HG03469 (cell line): ENCODE results near the gene DAAM1.

Experiments
- ATAC-seq: cut with Tn5 transposase; IDR thresholded peaks from one replicate; pipeline ENCODE4 v1.9.1; 2021; ENCODE audit warnings: mild to moderate bottlenecking, moderate library complexity, moderate number of reproducible peaks; ENCODE audit not compliant: unreplicated experiment

DAAM1 gene

GRCh38 chr14:59188461-59189090, at the start of gene DAAM1:
Gene DAAM1 (plus strand): TSS chr14:59188667. CDS start chr14:59263478, 74,811 bp downstream.
- peak; percentile 88 for ATAC-seq

DNA sequence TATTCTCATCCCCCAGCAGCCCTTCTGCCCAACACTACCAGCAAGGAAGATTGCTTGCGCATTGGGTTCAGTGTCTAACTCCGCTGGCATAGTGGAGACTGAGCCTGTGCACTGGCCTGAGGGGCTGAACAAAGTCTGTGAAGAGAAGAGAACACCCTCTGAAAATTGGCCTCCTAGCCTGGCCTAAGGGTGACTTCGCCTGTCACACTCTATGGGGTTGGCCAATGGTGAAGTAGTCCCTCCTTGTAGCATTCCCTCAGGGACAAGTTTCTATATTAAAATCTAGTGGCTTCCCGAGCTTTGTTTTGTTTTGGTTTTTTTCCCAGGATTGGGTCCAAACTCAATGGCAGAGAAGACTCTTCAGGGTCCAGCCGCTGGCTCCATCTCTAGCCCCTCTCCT, 49.1 kb upstream of the DAAM1 start:
- no peak for ATAC-seq

- ATAC-seq, result no peak
These were observed 48.2 kb upstream of the DAAM1 start for GRCh38 chr14:59140106-59140843.

DNA sequence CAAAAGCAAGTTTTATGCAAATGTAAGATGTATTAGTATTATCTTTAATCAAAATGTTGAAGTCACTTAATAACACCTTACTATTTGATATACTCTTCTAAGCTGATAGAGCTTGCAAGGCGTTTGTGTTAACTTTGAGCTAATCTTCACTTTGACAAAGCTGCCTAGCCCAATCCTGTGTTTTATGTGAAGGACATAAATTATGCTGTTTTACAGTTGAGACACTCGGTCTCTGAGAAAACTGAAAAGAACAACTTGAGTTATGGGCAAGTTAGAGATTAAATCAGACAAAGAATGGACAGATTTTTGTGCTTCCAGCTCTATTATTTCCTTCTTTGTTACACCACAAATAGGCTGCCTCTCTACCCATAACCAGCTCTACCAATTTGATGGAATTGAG, 42.0 kb upstream of the DAAM1 start:
- ATAC-seq, result no peak

GRCh38 chr14:59147007-59147406, 41.5 kb upstream of the DAAM1 start:
- ATAC-seq, result no peak

DNA sequence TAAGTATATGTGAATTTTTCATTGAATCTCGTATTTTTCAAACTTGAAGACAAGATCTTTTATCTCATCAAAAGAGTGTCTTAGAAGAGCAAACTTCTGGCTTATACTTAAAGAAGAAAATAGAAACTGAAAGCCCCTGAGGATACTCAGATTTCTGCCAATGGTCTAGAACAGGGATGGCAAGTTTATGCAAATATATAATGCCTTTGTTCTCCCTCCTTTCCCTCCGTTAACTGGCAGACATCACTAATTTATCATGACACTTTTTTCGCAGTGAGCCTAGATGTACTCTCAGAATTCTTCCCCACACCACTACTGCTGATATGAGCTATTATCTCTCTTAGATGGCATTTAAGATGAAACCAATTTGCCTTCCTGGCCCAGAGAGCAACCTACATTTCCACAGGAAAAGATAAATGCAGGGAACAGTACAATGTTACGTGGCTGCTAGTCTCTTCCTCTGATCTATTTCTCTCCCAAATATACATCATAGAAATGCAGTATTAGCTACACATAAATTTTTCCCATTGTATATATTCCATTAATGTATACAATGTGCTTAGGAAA, 40.0 kb upstream of the DAAM1 start:
- no peak for ATAC-seq

DNA sequence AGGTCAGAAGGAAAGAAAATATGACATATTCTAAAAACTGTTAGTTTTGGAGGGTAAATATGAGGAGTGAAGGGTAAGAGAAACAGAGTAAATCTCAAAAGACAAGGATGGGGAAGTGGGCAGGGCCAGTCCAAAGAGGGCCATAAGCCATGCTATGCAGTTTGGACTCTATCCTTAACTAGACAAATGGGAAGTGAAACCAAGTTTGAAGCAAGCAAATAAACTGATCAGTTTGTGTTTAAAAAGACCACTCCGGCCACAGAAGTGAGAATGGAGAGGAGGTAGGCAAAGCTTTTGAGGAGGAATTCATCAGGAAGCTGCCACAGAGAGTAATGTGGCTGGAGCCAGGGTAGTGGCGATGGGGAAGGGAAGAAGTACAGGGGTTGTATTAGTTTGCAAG, 37.5 kb upstream of the DAAM1 start:
- ATAC-seq, result peak; percentile 66

- ATAC-seq, result no peak
These were observed 34.1 kb upstream of the DAAM1 start for GRCh38 chr14:59154373-59154772.

DNA sequence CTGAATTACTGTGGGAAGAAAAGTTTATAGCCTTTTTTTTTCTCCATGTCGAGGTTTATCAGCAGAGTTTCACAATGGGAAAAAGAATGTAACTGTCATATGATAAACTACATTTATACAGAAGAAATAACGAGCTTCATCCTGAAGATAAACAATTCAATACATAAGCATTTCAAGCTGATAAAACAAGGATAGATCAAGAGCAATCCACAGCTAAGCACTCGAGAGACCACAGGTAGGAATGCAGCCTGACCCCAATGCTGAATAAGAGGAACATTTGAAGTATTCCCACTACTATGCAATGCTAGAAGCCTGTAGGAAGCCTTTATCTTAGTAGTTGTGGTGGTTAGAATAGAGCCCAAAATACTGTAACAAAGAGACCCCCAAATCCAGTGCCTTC, 32.6 kb upstream of the DAAM1 start:
- no peak for ATAC-seq

- no peak for ATAC-seq
These were observed 29.3 kb upstream of the DAAM1 start for GRCh38 chr14:59159169-59159568.

DNA sequence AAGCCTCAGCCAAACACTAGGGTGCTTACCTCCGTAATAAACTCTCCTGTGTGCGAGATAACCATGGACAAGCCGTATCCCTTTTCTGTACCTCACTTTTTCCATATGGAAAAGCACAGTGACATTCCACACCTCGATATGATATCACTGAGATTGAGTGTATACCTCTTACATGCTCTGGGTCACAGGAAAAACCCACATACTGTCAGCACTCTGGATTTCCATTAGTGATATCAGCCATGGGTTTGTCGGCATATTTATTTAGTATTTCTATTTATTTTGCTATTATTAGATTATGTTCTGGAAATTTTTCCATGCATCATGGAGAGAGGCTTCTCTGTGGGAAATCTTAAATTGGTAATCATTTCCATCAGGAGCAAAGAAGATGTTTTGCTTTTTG, 28.0 kb upstream of the DAAM1 start:
- no peak for ATAC-seq

- ATAC-seq, result peak; percentile 53
These were observed 26.8 kb upstream of the DAAM1 start for GRCh38 chr14:59161561-59162175.

GRCh38 chr14:59166258-59166657, 22.2 kb upstream of the DAAM1 start:
- no peak for ATAC-seq

DNA sequence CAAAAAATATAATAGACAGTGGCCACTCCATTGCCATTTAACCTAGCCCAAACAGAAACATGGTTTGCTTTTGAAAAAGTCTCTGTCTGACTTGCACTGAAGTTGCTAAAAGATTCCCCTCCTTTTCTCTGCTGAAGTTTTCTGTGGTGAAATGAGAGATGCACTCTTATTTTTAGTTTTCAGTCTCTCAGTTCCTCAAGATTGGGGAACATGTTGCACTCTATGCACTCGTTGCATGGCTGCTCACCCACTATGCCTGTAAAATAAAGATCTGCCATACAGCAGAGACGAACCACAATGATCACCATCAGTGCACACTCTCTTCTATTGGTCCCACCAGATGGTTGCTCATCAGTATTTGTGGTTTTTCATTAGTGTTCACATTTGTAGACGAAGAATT, 13.1 kb upstream of the DAAM1 start:
- ATAC-seq, result peak; percentile 98

- ATAC-seq, result no peak
These were observed 11.7 kb upstream of the DAAM1 start for GRCh38 chr14:59176765-59177164.

GRCh38 chr14:59177262-59177661, 11.2 kb upstream of the DAAM1 start:
- no peak for ATAC-seq

GRCh38 chr14:59181791-59182190, 6.7 kb upstream of the DAAM1 start:
- ATAC-seq, result no peak

DNA sequence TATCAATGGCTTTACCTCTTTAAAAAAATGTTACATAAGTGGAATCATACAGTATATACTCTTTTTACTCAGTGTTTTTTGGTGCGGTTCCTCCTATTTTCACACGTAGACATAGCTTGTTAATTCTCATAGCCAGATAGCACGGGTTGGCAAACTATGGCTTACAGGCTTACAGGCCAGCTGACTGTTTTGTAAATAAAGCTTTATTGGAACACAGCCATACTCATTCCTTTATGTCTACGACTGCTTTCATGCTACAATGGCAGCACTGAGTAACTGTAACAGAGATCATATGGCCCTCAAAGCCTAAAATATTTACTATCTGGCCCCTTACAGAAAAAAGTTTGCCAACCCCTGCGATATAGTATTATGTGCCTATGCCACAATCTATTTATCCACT, 5.8 kb upstream of the DAAM1 start:
- ATAC-seq, result no peak

DNA sequence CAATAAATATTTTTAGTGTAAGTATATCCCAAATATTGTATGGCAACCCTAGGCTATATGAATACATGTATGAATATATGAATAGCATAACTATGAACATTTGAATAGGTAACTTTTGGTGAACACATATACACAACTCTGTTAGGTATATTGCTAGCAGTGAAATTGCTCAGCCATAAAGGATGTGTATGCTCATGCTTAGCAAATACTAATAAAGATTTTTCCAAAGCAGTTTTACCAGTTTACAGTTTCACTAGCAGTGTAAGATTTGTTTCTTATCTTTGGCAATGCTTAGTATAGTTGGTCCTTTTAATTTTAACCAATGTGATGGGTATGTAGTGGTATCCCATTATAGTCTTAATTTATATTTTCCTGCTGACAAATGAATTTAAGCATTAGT, 5.3 kb upstream of the DAAM1 start:
- no peak for ATAC-seq

DNA sequence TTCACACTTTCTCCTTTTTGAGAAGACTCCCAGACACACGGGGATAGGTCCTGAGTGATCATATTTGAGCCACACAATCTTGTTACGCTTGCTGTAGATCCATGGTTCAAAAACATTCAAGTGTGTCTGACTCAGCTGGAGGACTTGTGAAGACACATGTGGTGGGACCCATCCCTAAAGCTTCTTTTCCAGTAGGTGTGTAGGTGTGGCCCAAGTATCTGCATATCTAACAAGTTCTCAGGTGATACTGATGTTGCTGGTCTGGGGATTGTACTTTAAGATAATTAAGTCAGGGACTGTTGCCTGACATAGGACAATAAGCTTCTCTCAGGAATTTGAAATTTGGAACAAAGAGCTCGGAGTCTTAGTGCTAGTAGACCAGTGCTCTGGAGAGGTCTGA, 4.1 kb upstream of the DAAM1 start:
- ATAC-seq, result no peak

DNA sequence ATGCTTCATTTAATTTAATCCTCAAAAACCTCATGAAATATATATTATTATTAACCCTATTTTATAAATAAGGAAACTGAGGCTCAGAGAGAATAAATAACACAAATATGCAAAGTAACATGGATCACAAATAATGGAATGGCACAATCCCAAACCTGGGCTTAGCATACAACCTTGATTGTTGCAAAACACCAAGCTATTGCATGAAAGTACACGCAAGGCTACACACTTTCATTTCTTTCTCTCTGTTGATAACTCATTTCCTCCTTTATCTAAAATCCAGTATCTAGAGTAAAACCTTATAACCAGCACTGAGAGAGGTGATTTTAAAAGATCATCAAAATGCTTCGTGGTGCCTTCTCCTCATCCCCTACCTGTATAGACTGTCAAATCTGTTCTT, 2.8 kb upstream of the DAAM1 start:
- no peak for ATAC-seq

DNA sequence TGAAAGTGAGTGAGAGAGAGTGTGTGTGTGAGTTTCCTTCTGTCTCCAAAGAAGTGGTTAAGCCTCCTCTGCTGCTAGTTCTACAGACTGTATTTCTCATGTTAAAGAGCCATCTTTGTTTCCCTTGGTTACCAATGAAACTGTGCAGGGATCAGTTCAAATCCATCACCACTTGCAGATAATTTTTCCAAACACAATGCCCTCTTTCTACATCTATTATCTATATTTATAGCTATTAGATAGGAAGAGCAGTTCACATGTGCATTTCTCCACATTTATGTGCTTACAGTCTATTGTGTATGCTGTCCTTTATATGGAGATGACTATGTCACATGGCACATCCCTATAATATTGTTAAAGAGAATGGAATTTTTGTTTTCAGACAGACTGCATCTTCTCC, 2.2 kb upstream of the DAAM1 start:
- no peak for ATAC-seq
